ENCODE data around the gene PAF1. TPM values are rescaled to one million over a fixed set of nuclear protein-coding genes. Genes with fewer than 3 reads are reported as not detected.

The PAF1 gene
- total and polyA plus RNA-seq, 2 of the 13 experiments (the other 11 are each of a cell fraction or from before 2014, with no cell fraction given), result 30.2 to 31.1 TPM

GRCh38 chr19:39428283-39429112, 37.6 kb upstream of the PAF1 start (continued):
- TF ChIP-seq ZBTB38 (CRISPR knock-in tag; IDR thresholded peaks at IDR 0.05) (no peak), TCF7L2 (IDR thresholded peaks at IDR 0.05; ENCODE audit: low read depth, low read length) (no peak), ZNF761 (CRISPR knock-in tag; conservative IDR thresholded peaks at IDR 0.05) (no peak), ARID5B (CRISPR knock-in tag; IDR thresholded peaks at IDR 0.05) (peak; percentile 60), NR2F6 (IDR thresholded peaks at IDR 0.05) (no peak), NR2F6 (CRISPR knock-in tag; IDR thresholded peaks at IDR 0.05) (peak; percentile 23; the same call in 1 of the 2 replicates), SMAD1 (CRISPR knock-in tag; IDR thresholded peaks at IDR 0.05; ENCODE audit: borderline replicate concordance, low read depth) (no peak), ZBTB44 (CRISPR knock-in tag; IDR thresholded peaks at IDR 0.05) (no peak), SKIL (CRISPR knock-in tag; IDR thresholded peaks at IDR 0.05; ENCODE audit: borderline replicate concordance) (no peak), STAG1 (CRISPR knock-in tag; IDR thresholded peaks at IDR 0.05) (no peak), E2F2 (CRISPR knock-in tag; IDR thresholded peaks at IDR 0.05; ENCODE audit: borderline replicate concordance) (no peak), HOXA9 (CRISPR knock-in tag; IDR thresholded peaks at IDR 0.05; ENCODE audit: borderline replicate concordance) (no peak), ZFP41 (CRISPR knock-in tag; IDR thresholded peaks at IDR 0.05; ENCODE audit: borderline replicate concordance) (no peak), ZFP91 (CRISPR knock-in tag; IDR thresholded peaks at IDR 0.05; ENCODE audit: borderline replicate concordance) (peak; percentile 68; the same call in 1 of the 2 replicates), GATAD1 (CRISPR knock-in tag; IDR thresholded peaks at IDR 0.05) (no peak), BCL3 (CRISPR knock-in tag; IDR thresholded peaks at IDR 0.05) (no peak), ZFP36L2 (CRISPR knock-in tag; IDR thresholded peaks at IDR 0.05) (no peak)

Data from HepG2 (cell line).